ENCODE data around the gene ZFYVE21. TPM values are rescaled to one million over a fixed set of nuclear protein-coding genes. Genes with fewer than 3 reads are reported as not detected.

The ZFYVE21 gene
- total RNA-seq, 1 experiment from 2014 or later = 49.7 TPM

DNA sequence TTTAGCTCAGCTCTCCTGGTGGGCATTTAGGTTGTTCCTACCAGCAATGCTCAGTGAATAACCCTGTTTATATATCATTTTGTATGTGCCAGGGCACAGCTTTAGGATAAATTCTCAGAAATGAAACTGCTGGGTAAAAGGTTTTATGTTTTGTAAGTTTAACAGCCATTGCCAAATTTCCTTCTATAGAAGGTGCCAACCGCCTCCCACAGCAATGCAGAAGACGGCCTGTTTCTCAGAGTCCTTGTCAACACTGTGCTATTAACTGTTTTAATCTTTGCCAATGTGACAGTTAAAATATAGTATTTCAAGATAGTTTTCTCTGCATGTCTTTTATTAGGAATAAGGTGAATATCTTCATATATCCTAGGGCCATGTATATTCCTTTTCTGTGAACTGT, 66.8 kb downstream of the ZFYVE21 start:
- no peak overlapping the region for H3K4ac ChIP-seq (ENCODE audit: low read depth, low read length)
- no peaks in the 10 kb centered on the region; a peak in 1 of 7 replicates for H3K36me3 Mint-ChIP-seq (ENCODE audit: insufficient read depth in 1 of 3, low read depth in 3 of 3)
- DNase-seq = no peak
- H2BK20ac ChIP-seq (ENCODE audit: low read depth, low read length, poor library complexity, severe bottlenecking) = no peak overlapping the region
- no peak overlapping the region for H2BK12ac ChIP-seq (ENCODE audit: insufficient read length, low read depth, low read length)
- H3K23ac ChIP-seq (ENCODE audit: insufficient read length, low read depth, low read length) = no peak overlapping the region
- H3K9ac ChIP-seq (ENCODE audit: extremely low read depth, insufficient read length, low read length) = no peak overlapping the region
- H3K27me3 ChIP-seq (ENCODE audit: insufficient read depth, low read length) = no peaks in the 10 kb centered on the region
- TF ChIP-seq, protein P1, sequence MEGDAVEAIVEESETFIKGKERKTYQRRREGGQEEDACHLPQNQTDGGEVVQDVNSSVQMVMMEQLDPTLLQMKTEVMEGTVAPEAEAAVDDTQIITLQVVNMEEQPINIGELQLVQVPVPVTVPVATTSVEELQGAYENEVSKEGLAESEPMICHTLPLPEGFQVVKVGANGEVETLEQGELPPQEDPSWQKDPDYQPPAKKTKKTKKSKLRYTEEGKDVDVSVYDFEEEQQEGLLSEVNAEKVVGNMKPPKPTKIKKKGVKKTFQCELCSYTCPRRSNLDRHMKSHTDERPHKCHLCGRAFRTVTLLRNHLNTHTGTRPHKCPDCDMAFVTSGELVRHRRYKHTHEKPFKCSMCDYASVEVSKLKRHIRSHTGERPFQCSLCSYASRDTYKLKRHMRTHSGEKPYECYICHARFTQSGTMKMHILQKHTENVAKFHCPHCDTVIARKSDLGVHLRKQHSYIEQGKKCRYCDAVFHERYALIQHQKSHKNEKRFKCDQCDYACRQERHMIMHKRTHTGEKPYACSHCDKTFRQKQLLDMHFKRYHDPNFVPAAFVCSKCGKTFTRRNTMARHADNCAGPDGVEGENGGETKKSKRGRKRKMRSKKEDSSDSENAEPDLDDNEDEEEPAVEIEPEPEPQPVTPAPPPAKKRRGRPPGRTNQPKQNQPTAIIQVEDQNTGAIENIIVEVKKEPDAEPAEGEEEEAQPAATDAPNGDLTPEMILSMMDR (conservative IDR thresholded peaks at IDR 0.05) = no peak
- no peaks in the 10 kb centered on the region for H4K20me1 ChIP-seq (ENCODE audit: control insufficient read depth, insufficient read depth, insufficient read length)
- H3K56ac ChIP-seq (ENCODE audit: insufficient read length, low read depth, low read length) = no peak overlapping the region
- H3K4me3 Mint-ChIP-seq = no peak overlapping the region
- WGBS (ENCODE audit: extremely low coverage, insufficient read length, low lambda C conversion rate) = no CpG with 5 or more reads among the region's 2 CpGs
- no peaks in the 10 kb centered on the region for H3K23me2 ChIP-seq (ENCODE audit: insufficient read length, low read depth, low read length, poor library complexity, severe bottlenecking)
- no peaks in the 10 kb centered on the region for H3K79me2 ChIP-seq (ENCODE audit: insufficient read depth, low read length)
- no peaks in the 10 kb centered on the region for H3K9me3 ChIP-seq (ENCODE audit: control insufficient read depth, low read depth, low read length)
- no peaks in the 10 kb centered on the region for H3K4me1 ChIP-seq (ENCODE audit: insufficient read depth, low read length)
- no peak overlapping the region for H3K4me2 ChIP-seq (ENCODE audit: insufficient read depth, insufficient read length, low read length)
- no peak overlapping the region for H2BK5ac ChIP-seq (ENCODE audit: insufficient read length, low read length)
- H4K91ac ChIP-seq (ENCODE audit: insufficient read length, low read depth, low read length) = no peak overlapping the region
- no peak overlapping the region for H3K27ac ChIP-seq (ENCODE audit: insufficient read length, low read depth, low read length)
- no peaks in the 10 kb centered on the region for H3K9me3 Mint-ChIP-seq
- no peak overlapping the region for H4K5ac ChIP-seq (ENCODE audit: insufficient read length, low read depth, low read length)
- no peak overlapping the region for H3T11ph ChIP-seq (ENCODE audit: low read length)
- no peak overlapping the region for H2AK5ac ChIP-seq (ENCODE audit: insufficient read length, low read length)
- H3K4me1 Mint-ChIP-seq = no peaks in the 10 kb centered on the region
- no peak overlapping the region for H2BK15ac ChIP-seq (ENCODE audit: low read depth, low read length)
- H4K8ac ChIP-seq (replicated peaks; ENCODE audit: insufficient read length, low read depth, low read length) = no peak overlapping the region
- H3K18ac ChIP-seq (ENCODE audit: insufficient read length, low read depth, low read length) = no peak overlapping the region
- H2BK120ac ChIP-seq (ENCODE audit: low read depth, low read length, poor library complexity, severe bottlenecking) = no peak overlapping the region
- no peak overlapping the region for H3K14ac ChIP-seq (ENCODE audit: insufficient read depth, low read length)
- no peaks in the 10 kb centered on the region for H3K79me1 ChIP-seq (ENCODE audit: insufficient read depth, low read depth, low read length, poor library complexity, severe bottlenecking)
- no peak overlapping the region for H2AFZ ChIP-seq (ENCODE audit: low read length)
- H3K27me3 Mint-ChIP-seq (ENCODE audit: low read depth) = no peaks in the 10 kb centered on the region
- H3K27ac Mint-ChIP-seq = no peak overlapping the region

Other genes with a start within 250 kb of the ZFYVE21 start
- gene CKB, start 193.0 kb upstream of the ZFYVE21 start, total RNA-seq (2021) = 517 and 546 TPM in 2 replicates
- gene TRMT61A, start 186.6 kb upstream of the ZFYVE21 start, total RNA-seq (2021) = 21.9 and 22.2 TPM in 2 replicates
- gene BAG5, start 153.2 kb upstream of the ZFYVE21 start, total RNA-seq (2021) = 38.0 and 40.9 TPM in 2 replicates
- gene COA8, start 152.8 kb upstream of the ZFYVE21 start, total RNA-seq (2021) = 43.2 and 45.5 TPM in 2 replicates
- 135 and 143 TPM in 2 replicates for gene KLC1, start 86.6 kb upstream of the ZFYVE21 start, total RNA-seq (2021)
- 42.6 and 45.3 TPM in 2 replicates for gene XRCC3, start 359 bp upstream of the ZFYVE21 start, total RNA-seq (2021)
- 6.0 and 8.5 TPM in 2 replicates for gene PPP1R13B, start 131.8 kb downstream of the ZFYVE21 start, total RNA-seq (2021)
- gene TDRD9, start 212.6 kb downstream of the ZFYVE21 start, total RNA-seq (2021) = not detected in 2 replicates
- gene RD3L, start 226.7 kb downstream of the ZFYVE21 start, total RNA-seq (2021) = not detected in 2 replicates